DOHH2 (cell line): ENCODE data around the gene DTYMK.

Source experiments
- CTCF ChIP-seq: fragments of 200-600 bp; sonication (generic); IDR thresholded peaks from one replicate; pipeline ENCODE4 v1.5.1; 2014; ENCODE audit warnings: antibody characterized with exemption, mild to moderate bottlenecking, low read depth, low read length; ENCODE audit not compliant: poor library complexity, severe bottlenecking
- EZH2phosphoT487 ChIP-seq: fragments of 200-600 bp; sonication (generic); IDR thresholded peaks from 2 replicates; pipeline ENCODE4 v1.6.1; 2017; ENCODE audit warnings: borderline replicate concordance, mild to moderate bottlenecking, antibody characterized with exemption, low read length, moderate library complexity, mixed read lengths

GRCh38 chr2:241728627-241729026 lies 42.0 kb upstream of the DTYMK start:
- TF ChIP-seq CTCF: no peak
- no peak for TF ChIP-seq EZH2phosphoT487
